HEK293 (cell line): Measurements from ENCODE around the gene STX5.

ENCODE experiments used
- IKZF3 ChIP-seq: fragments of 450-650 bp; IDR thresholded peaks from 2 replicates; pipeline ENCODE4 v1.5.0; 2018; ENCODE audit warnings: missing biosample characterization, mild to moderate bottlenecking, missing genetic modification characterization, moderate library complexity
- KLF10 ChIP-seq: fragments of 450-650 bp; IDR thresholded peaks from 2 replicates; pipeline ENCODE4 v1.5.1; 2018; ENCODE audit warnings: missing biosample characterization, mild to moderate bottlenecking, missing genetic modification characterization
- MZF1 ChIP-seq: fragments of 450-650 bp; formaldehyde crosslinking; IDR thresholded peaks from 2 replicates; pipeline ENCODE4 v1.5.1; 2017; ENCODE audit warnings: missing biosample characterization, missing genetic modification characterization, borderline replicate concordance
- RBAK ChIP-seq: fragments of 450-650 bp; formaldehyde crosslinking; IDR thresholded peaks from 2 replicates; pipeline ENCODE4 v1.5.1; 2016; ENCODE audit warnings: missing biosample characterization, missing genetic modification characterization
- SALL2 ChIP-seq: fragments of 450-650 bp; formaldehyde crosslinking; IDR thresholded peaks from 2 replicates; pipeline ENCODE4 v1.5.0; 2017; ENCODE audit warnings: missing biosample characterization, mild to moderate bottlenecking, missing genetic modification characterization, borderline replicate concordance
- ZNF169 ChIP-seq: fragments of 450-650 bp; formaldehyde crosslinking; IDR thresholded peaks from 2 replicates; pipeline ENCODE4 v1.5.1; 2016; ENCODE audit warnings: missing biosample characterization, missing genetic modification characterization
- ZNF175 ChIP-seq: fragments of 450-650 bp; formaldehyde crosslinking; IDR thresholded peaks from 2 replicates; pipeline ENCODE4 v1.5.1; 2016; ENCODE audit warnings: missing biosample characterization, missing genetic modification characterization
- ZNF211 ChIP-seq: fragments of 450-650 bp; formaldehyde crosslinking; IDR thresholded peaks from 2 replicates; pipeline ENCODE4 v1.5.1; 2016; ENCODE audit warnings: low read depth, missing biosample characterization, missing genetic modification characterization
- ZNF221 ChIP-seq: fragments of 450-650 bp; formaldehyde crosslinking; IDR thresholded peaks from 2 replicates; pipeline ENCODE4 v1.5.1; 2017; ENCODE audit warnings: missing biosample characterization, missing genetic modification characterization, borderline replicate concordance
- ZNF223 ChIP-seq: fragments of 450-650 bp; formaldehyde crosslinking; IDR thresholded peaks from 2 replicates; pipeline ENCODE4 v1.5.1; 2016; ENCODE audit warnings: missing biosample characterization, missing genetic modification characterization
- ZNF311 ChIP-seq: fragments of 450-650 bp; formaldehyde crosslinking; IDR thresholded peaks from 2 replicates; pipeline ENCODE4 v1.5.1; 2017; ENCODE audit warnings: missing biosample characterization, missing genetic modification characterization, borderline replicate concordance
- ZNF391 ChIP-seq: fragments of 450-650 bp; formaldehyde crosslinking; IDR thresholded peaks from 2 replicates; pipeline ENCODE4 v1.5.1; 2016; ENCODE audit warnings: low read depth, missing biosample characterization, missing genetic modification characterization, borderline replicate concordance
- ZNF433 ChIP-seq: fragments of 450-650 bp; formaldehyde crosslinking; IDR thresholded peaks from 2 replicates; pipeline ENCODE4 v1.5.1; 2016; ENCODE audit warnings: missing biosample characterization, missing genetic modification characterization, low read depth
- ZNF501 ChIP-seq: fragments of 450-650 bp; formaldehyde crosslinking; IDR thresholded peaks from 2 replicates; pipeline ENCODE4 v1.5.1; 2016; ENCODE audit warnings: missing biosample characterization, missing genetic modification characterization
- ZNF510 ChIP-seq: fragments of 450-650 bp; formaldehyde crosslinking; IDR thresholded peaks from 2 replicates; pipeline ENCODE4 v1.5.1; 2018; ENCODE audit warnings: mild to moderate bottlenecking, missing genetic modification characterization, missing biosample characterization; ENCODE audit not compliant: insufficient replicate concordance
- ZNF560 ChIP-seq: fragments of 450-650 bp; formaldehyde crosslinking; IDR thresholded peaks from 2 replicates; pipeline ENCODE4 v1.5.1; 2017; ENCODE audit warnings: missing biosample characterization, missing genetic modification characterization, borderline replicate concordance
- ZNF600 ChIP-seq: fragments of 450-650 bp; formaldehyde crosslinking; IDR thresholded peaks from 2 replicates; pipeline ENCODE4 v1.5.1; 2016; ENCODE audit warnings: missing biosample characterization, missing genetic modification characterization
- ZNF610 ChIP-seq: fragments of 450-650 bp; formaldehyde crosslinking; IDR thresholded peaks from 2 replicates; pipeline ENCODE4 v1.5.1; 2016; ENCODE audit warnings: missing biosample characterization, missing genetic modification characterization, borderline replicate concordance
- ZNF660 ChIP-seq: fragments of 450-650 bp; IDR thresholded peaks from 2 replicates; pipeline ENCODE4 v1.5.1; 2018; ENCODE audit warnings: missing biosample characterization, mild to moderate bottlenecking, missing genetic modification characterization
- ZNF843 ChIP-seq: fragments of 450-650 bp; formaldehyde crosslinking; IDR thresholded peaks from 2 replicates; pipeline ENCODE4 v1.5.1; 2016; ENCODE audit warnings: missing biosample characterization, missing genetic modification characterization
- TF ChIP-seq, protein P1 (sequence below): fragments of 450-650 bp; formaldehyde crosslinking; IDR thresholded peaks from 2 replicates; pipeline ENCODE4 v1.5.1; 2016; ENCODE audit warnings: missing biosample characterization, missing genetic modification characterization
- TF ChIP-seq, protein P2 (sequence below): fragments of 450-650 bp; formaldehyde crosslinking; IDR thresholded peaks from 2 replicates; pipeline ENCODE4 v1.5.1; 2016; ENCODE audit warnings: missing biosample characterization, missing genetic modification characterization, borderline replicate concordance
- TF ChIP-seq, protein P3 (sequence below): fragments of 450-650 bp; formaldehyde crosslinking; IDR thresholded peaks from 2 replicates; pipeline ENCODE4 v1.5.1; 2016; ENCODE audit warnings: missing biosample characterization, missing genetic modification characterization
- TF ChIP-seq, protein P4 (sequence below): sonication (generic); formaldehyde crosslinking; IDR thresholded peaks from 2 replicates; pipeline ENCODE4 v1.8.1; 2022; ENCODE audit warnings: mild to moderate bottlenecking, moderate library complexity, missing genetic modification reagents
- TF ChIP-seq, protein P5 (sequence below): fragments of 450-650 bp; formaldehyde crosslinking; IDR thresholded peaks from 2 replicates; pipeline ENCODE4 v1.5.1; 2016; ENCODE audit warnings: missing biosample characterization, missing genetic modification characterization

STX5 gene

DNA sequence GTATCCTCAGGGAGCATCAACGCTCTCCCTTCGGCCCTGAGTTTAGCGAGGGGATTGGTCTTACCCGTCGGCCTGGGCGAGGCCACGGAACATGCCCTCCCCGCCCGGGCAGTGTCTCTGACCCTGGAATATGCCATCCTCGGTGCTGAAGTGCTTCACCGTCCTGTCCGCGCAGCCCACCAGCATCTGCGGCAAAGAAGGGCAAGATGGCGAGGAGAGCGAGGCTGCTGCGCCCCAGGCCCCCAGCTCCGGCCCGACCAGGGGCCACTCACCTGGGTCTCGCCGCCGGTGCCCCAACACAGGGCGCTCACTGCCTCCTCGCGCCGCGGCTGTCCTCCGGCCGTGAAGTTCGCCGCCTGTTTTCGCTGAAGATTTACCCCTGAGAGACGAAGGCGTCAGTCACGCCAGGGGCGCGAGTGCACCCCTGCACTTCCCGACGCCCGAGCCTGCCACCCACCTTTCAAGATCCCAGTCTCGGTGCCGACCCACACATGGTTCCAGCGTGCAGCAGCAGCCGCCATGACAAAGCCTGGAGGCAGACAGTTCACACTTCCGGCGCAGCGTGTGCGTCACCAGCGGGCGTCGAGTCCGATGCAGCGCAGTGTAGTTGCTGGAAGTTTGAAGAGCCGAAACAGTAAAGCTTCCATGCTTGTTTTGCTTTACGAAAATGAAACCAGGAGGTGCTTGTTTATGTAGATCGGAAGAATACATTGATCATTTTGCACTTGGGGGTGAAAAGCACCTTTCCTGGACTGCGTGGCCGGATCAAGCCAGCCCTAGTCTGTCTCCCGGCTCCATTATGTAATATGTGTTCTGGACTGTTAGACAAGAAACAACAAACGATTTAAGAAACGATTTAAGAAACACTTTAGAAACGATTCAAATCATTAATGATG is 7.4 kb upstream of the STX5 start, which contains the start of gene WDR74 (continued):
- TF ChIP-seq ZNF600 (tag by site-specific recombination): peak; percentile 93
- TF ChIP-seq SALL2 (tag by site-specific recombination): no peak
- TF ChIP-seq, protein P1, sequence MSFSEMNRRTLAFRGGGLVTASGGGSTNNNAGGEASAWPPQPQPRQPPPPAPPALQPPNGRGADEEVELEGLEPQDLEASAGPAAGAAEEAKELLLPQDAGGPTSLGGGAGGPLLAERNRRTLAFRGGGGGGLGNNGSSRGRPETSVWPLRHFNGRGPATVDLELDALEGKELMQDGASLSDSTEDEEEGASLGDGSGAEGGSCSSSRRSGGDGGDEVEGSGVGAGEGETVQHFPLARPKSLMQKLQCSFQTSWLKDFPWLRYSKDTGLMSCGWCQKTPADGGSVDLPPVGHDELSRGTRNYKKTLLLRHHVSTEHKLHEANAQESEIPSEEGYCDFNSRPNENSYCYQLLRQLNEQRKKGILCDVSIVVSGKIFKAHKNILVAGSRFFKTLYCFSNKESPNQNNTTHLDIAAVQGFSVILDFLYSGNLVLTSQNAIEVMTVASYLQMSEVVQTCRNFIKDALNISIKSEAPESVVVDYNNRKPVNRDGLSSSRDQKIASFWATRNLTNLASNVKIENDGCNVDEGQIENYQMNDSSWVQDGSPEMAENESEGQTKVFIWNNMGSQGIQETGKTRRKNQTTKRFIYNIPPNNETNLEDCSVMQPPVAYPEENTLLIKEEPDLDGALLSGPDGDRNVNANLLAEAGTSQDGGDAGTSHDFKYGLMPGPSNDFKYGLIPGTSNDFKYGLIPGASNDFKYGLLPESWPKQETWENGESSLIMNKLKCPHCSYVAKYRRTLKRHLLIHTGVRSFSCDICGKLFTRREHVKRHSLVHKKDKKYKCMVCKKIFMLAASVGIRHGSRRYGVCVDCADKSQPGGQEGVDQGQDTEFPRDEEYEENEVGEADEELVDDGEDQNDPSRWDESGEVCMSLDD (tag by site-specific recombination): no peak; the same call in 1 of the 2 replicates
- TF ChIP-seq MZF1 (tag by site-specific recombination): no peak
- TF ChIP-seq KLF10 (tag by site-specific recombination): no peak; the same call in 1 of the 2 replicates
- TF ChIP-seq ZNF433: no peak
- TF ChIP-seq IKZF3 (tag by site-specific recombination): no peak
- no peak for TF ChIP-seq ZNF560
- TF ChIP-seq ZNF843 (tag by site-specific recombination): no peak
- TF ChIP-seq ZNF223: no peak
- no peak for TF ChIP-seq ZNF221
- no peak for TF ChIP-seq ZNF175 (tag by site-specific recombination)
- TF ChIP-seq ZNF610 (tag by site-specific recombination): 0 out of 2 replicates have a peak, but pooled peaks have one; percentile 22
- peak; percentile 88 for TF ChIP-seq ZNF501 (tag by site-specific recombination)
- no peak for TF ChIP-seq ZNF169 (tag by site-specific recombination)
- TF ChIP-seq, protein P2, sequence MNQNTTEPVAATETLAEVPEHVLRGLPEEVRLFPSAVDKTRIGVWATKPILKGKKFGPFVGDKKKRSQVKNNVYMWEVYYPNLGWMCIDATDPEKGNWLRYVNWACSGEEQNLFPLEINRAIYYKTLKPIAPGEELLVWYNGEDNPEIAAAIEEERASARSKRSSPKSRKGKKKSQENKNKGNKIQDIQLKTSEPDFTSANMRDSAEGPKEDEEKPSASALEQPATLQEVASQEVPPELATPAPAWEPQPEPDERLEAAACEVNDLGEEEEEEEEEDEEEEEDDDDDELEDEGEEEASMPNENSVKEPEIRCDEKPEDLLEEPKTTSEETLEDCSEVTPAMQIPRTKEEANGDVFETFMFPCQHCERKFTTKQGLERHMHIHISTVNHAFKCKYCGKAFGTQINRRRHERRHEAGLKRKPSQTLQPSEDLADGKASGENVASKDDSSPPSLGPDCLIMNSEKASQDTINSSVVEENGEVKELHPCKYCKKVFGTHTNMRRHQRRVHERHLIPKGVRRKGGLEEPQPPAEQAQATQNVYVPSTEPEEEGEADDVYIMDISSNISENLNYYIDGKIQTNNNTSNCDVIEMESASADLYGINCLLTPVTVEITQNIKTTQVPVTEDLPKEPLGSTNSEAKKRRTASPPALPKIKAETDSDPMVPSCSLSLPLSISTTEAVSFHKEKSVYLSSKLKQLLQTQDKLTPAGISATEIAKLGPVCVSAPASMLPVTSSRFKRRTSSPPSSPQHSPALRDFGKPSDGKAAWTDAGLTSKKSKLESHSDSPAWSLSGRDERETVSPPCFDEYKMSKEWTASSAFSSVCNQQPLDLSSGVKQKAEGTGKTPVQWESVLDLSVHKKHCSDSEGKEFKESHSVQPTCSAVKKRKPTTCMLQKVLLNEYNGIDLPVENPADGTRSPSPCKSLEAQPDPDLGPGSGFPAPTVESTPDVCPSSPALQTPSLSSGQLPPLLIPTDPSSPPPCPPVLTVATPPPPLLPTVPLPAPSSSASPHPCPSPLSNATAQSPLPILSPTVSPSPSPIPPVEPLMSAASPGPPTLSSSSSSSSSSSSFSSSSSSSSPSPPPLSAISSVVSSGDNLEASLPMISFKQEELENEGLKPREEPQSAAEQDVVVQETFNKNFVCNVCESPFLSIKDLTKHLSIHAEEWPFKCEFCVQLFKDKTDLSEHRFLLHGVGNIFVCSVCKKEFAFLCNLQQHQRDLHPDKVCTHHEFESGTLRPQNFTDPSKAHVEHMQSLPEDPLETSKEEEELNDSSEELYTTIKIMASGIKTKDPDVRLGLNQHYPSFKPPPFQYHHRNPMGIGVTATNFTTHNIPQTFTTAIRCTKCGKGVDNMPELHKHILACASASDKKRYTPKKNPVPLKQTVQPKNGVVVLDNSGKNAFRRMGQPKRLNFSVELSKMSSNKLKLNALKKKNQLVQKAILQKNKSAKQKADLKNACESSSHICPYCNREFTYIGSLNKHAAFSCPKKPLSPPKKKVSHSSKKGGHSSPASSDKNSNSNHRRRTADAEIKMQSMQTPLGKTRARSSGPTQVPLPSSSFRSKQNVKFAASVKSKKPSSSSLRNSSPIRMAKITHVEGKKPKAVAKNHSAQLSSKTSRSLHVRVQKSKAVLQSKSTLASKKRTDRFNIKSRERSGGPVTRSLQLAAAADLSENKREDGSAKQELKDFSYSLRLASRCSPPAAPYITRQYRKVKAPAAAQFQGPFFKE: no peak
- TF ChIP-seq, protein P3, sequence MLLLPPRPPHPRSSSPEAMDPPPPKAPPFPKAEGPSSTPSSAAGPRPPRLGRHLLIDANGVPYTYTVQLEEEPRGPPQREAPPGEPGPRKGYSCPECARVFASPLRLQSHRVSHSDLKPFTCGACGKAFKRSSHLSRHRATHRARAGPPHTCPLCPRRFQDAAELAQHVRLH: 0 out of 2 replicates have a peak, but pooled peaks have one; percentile 29
- TF ChIP-seq ZNF660 (tag by site-specific recombination): 0 out of 2 replicates have a peak, but pooled peaks have one; percentile 45
- TF ChIP-seq ZNF391 (tag by site-specific recombination): peak; percentile 22; the same call in 1 of the 2 replicates
- TF ChIP-seq ZNF311 (tag by site-specific recombination): no peak
- TF ChIP-seq, protein P4, sequence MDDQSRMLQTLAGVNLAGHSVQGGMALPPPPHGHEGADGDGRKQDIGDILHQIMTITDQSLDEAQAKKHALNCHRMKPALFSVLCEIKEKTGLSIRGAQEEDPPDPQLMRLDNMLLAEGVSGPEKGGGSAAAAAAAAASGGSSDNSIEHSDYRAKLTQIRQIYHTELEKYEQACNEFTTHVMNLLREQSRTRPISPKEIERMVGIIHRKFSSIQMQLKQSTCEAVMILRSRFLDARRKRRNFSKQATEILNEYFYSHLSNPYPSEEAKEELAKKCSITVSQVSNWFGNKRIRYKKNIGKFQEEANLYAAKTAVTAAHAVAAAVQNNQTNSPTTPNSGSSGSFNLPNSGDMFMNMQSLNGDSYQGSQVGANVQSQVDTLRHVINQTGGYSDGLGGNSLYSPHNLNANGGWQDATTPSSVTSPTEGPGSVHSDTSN: peak; percentile 77; the same call in 1 of the 2 replicates
- TF ChIP-seq RBAK (tag by site-specific recombination): no peak
- TF ChIP-seq ZNF211 (tag by site-specific recombination): no peak
- no peak for TF ChIP-seq ZNF510 (tag by site-specific recombination)
- TF ChIP-seq, protein P5, sequence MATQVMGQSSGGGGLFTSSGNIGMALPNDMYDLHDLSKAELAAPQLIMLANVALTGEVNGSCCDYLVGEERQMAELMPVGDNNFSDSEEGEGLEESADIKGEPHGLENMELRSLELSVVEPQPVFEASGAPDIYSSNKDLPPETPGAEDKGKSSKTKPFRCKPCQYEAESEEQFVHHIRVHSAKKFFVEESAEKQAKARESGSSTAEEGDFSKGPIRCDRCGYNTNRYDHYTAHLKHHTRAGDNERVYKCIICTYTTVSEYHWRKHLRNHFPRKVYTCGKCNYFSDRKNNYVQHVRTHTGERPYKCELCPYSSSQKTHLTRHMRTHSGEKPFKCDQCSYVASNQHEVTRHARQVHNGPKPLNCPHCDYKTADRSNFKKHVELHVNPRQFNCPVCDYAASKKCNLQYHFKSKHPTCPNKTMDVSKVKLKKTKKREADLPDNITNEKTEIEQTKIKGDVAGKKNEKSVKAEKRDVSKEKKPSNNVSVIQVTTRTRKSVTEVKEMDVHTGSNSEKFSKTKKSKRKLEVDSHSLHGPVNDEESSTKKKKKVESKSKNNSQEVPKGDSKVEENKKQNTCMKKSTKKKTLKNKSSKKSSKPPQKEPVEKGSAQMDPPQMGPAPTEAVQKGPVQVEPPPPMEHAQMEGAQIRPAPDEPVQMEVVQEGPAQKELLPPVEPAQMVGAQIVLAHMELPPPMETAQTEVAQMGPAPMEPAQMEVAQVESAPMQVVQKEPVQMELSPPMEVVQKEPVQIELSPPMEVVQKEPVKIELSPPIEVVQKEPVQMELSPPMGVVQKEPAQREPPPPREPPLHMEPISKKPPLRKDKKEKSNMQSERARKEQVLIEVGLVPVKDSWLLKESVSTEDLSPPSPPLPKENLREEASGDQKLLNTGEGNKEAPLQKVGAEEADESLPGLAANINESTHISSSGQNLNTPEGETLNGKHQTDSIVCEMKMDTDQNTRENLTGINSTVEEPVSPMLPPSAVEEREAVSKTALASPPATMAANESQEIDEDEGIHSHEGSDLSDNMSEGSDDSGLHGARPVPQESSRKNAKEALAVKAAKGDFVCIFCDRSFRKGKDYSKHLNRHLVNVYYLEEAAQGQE (tag by site-specific recombination): peak; percentile 68
